ENCODE data around the gene GMDS. TPM values are rescaled to one million over a fixed set of nuclear protein-coding genes. Genes with fewer than 3 reads are reported as not detected.
A peak's percentile ranks its signal among the peaks of the same experiment; 100 is the strongest.

GMDS gene
- polyA plus RNA-seq, 4 donors, result 63.3 to 87.8 (median 71.6) TPM

- DNase-seq (ENCODE audit: low read depth in 4 of 4, low spot score in 2 of 4), result no peak
Observed at GRCh38 chr6:1577146-1577680, 668.2 kb downstream of the GMDS start.

- DNase-seq (ENCODE audit: low read depth in 4 of 4, low spot score in 2 of 4), result no peak
Observed at GRCh38 chr6:1576711-1577110, 668.7 kb downstream of the GMDS start.

GRCh38 chr6:1576166-1576565 lies 669.2 kb downstream of the GMDS start:
- no peak for DNase-seq (ENCODE audit: low read depth in 4 of 4, low spot score in 2 of 4)

- DNase-seq (ENCODE audit: low read depth in 4 of 4, low spot score in 2 of 4), result peak in 1 of 4 donors; percentile 28
Observed at GRCh38 chr6:1575210-1576041, 670.0 kb downstream of the GMDS start.

GRCh38 chr6:1574890-1575209 lies 670.6 kb downstream of the GMDS start:
- DNase-seq (ENCODE audit: low read depth in 4 of 4, low spot score in 2 of 4), result no peak

GRCh38 chr6:1574083-1574761 lies 671.2 kb downstream of the GMDS start:
- DNase-seq (ENCODE audit: low read depth in 4 of 4, low spot score in 2 of 4), result no peak

All from left renal cortex interstitium (tissue), 4 donors.